H9 (cell line): Measurements from ENCODE around the gene ARFGAP1. TPM values are rescaled to one million over a fixed set of nuclear protein-coding genes. Genes with fewer than 3 reads are reported as not detected.

Experiments
- DNase-seq: peaks from one replicate; pipeline ENCODE4 v3.0.0-alpha.2; 2017
- H2AFZ ChIP-seq: one replicate; pipeline ENCODE4 v1.6.1; 2013; ENCODE audit warnings: mild to moderate bottlenecking, low read length, control low read depth, moderate library complexity
- H2AK5ac ChIP-seq: 2 replicates; pipeline ENCODE4 v1.6.1; 2013; ENCODE audit warnings: low read length, control low read depth, mixed read lengths; ENCODE audit not compliant: insufficient read length
- H2BK120ac ChIP-seq: one replicate; pipeline ENCODE4 v1.6.1; 2013; ENCODE audit warnings: low read depth, mild to moderate bottlenecking, low read length, control low read depth, inconsistent platforms; ENCODE audit not compliant: poor library complexity, severe bottlenecking
- H2BK12ac ChIP-seq: 2 replicates; pipeline ENCODE4 v1.6.1; 2013; ENCODE audit warnings: low read length, control low read depth, mixed read lengths, low read depth; ENCODE audit not compliant: insufficient read length
- H2BK15ac ChIP-seq: 2 replicates; pipeline ENCODE4 v1.6.1; 2013; ENCODE audit warnings: low read depth, low read length, control low read depth
- H2BK20ac ChIP-seq: one replicate; pipeline ENCODE4 v1.6.1; 2013; ENCODE audit warnings: low read depth, mild to moderate bottlenecking, low read length, control low read depth, inconsistent platforms; ENCODE audit not compliant: poor library complexity, severe bottlenecking
- H2BK5ac ChIP-seq: 2 replicates; pipeline ENCODE4 v1.6.1; 2013; ENCODE audit warnings: low read length, control low read depth, mixed read lengths; ENCODE audit not compliant: insufficient read length
- H3K14ac ChIP-seq: 2 replicates; pipeline ENCODE4 v1.6.1; 2013; ENCODE audit warnings: low read length, control low read depth; ENCODE audit not compliant: insufficient read depth
- H3K18ac ChIP-seq: 2 replicates; pipeline ENCODE4 v1.6.1; 2013; ENCODE audit warnings: low read depth, mild to moderate bottlenecking, mixed read lengths, low read length, control low read depth; ENCODE audit not compliant: insufficient read length
- H3K23ac ChIP-seq: 2 replicates; pipeline ENCODE4 v1.6.1; 2013; ENCODE audit warnings: low read length, control low read depth, mixed read lengths, low read depth; ENCODE audit not compliant: insufficient read length
- H3K23me2 ChIP-seq: 2 replicates; pipeline ENCODE4 v1.6.1; 2013; ENCODE audit warnings: low read depth, mild to moderate bottlenecking, mixed read lengths, low read length, control low read depth; ENCODE audit not compliant: insufficient read length, poor library complexity, severe bottlenecking
- H3K27ac ChIP-seq: 2 replicates; pipeline ENCODE4 v1.5.1; 2013; ENCODE audit warnings: low read length, control low read depth, mixed read lengths, low read depth; ENCODE audit not compliant: insufficient read length
- H3K27me3 ChIP-seq: 2 replicates; pipeline ENCODE4 v1.6.1; 2013; ENCODE audit warnings: low read length, control low read depth, inconsistent platforms; ENCODE audit not compliant: insufficient read depth
- H3K4ac ChIP-seq: 2 replicates; pipeline ENCODE4 v1.6.1; 2013; ENCODE audit warnings: low read depth, mild to moderate bottlenecking, control low read depth, inconsistent platforms, low read length, moderate library complexity
- H3K4me1 ChIP-seq: 2 replicates; pipeline ENCODE4 v1.6.1; 2013; ENCODE audit warnings: low read length, control low read depth, inconsistent platforms; ENCODE audit not compliant: insufficient read depth
- H3K4me2 ChIP-seq: 2 replicates; pipeline ENCODE4 v1.6.1; 2013; ENCODE audit warnings: low read length, control low read depth, mixed read lengths; ENCODE audit not compliant: insufficient read length, insufficient read depth
- H3K56ac ChIP-seq: 2 replicates; pipeline ENCODE4 v1.6.1; 2013; ENCODE audit warnings: low read depth, mild to moderate bottlenecking, mixed read lengths, low read length, control low read depth; ENCODE audit not compliant: insufficient read length
- H3K79me1 ChIP-seq: 2 replicates; pipeline ENCODE4 v1.6.1; 2013; ENCODE audit warnings: low read depth, mild to moderate bottlenecking, moderate library complexity, low read length, control low read depth, inconsistent platforms; ENCODE audit not compliant: insufficient read depth, poor library complexity, severe bottlenecking
- H3K79me2 ChIP-seq: 2 replicates; pipeline ENCODE4 v1.6.1; 2013; ENCODE audit warnings: low read length, control low read depth, inconsistent platforms; ENCODE audit not compliant: insufficient read depth
- H3K9ac ChIP-seq: 2 replicates; pipeline ENCODE4 v1.6.1; 2013; ENCODE audit warnings: low read length, control low read depth, mixed read lengths; ENCODE audit not compliant: insufficient read length; ENCODE audit errors: extremely low read depth
- H3K9me3 ChIP-seq: one replicate; pipeline ENCODE4 v1.6.1; 2013; ENCODE audit warnings: low read depth, low read length, inconsistent platforms; ENCODE audit not compliant: control insufficient read depth
- H3T11ph ChIP-seq: one replicate; pipeline ENCODE4 v1.6.1; 2013; ENCODE audit warnings: mild to moderate bottlenecking, low read length, control low read depth, inconsistent platforms
- H4K20me1 ChIP-seq: one replicate; pipeline ENCODE4 v1.6.1; 2013; ENCODE audit not compliant: control insufficient read depth, insufficient read length, insufficient read depth
- H4K5ac ChIP-seq: 2 replicates; pipeline ENCODE4 v1.6.1; 2013; ENCODE audit warnings: low read depth, mild to moderate bottlenecking, mixed read lengths, low read length, control low read depth; ENCODE audit not compliant: insufficient read length
- H4K8ac ChIP-seq: replicated peaks from 2 replicates; pipeline ENCODE4 v1.6.1; 2013; ENCODE audit warnings: low read length, control low read depth, mixed read lengths, low read depth; ENCODE audit not compliant: insufficient read length
- H4K91ac ChIP-seq: 2 replicates; pipeline ENCODE4 v1.6.1; 2013; ENCODE audit warnings: low read depth, mild to moderate bottlenecking, moderate library complexity, mixed read lengths, low read length, control low read depth; ENCODE audit not compliant: insufficient read length
- H3K27ac Mint-ChIP-seq, 3 experiments: 2 replicates in 2 of 3; 3 replicates in 1 of 3; pipeline ENCODE4 v1.8.0; 2020 to 2021; ENCODE audit warnings: mixed read lengths in 3 of 3, mild to moderate bottlenecking in 1 of 3, moderate library complexity in 1 of 3
- H3K27me3 Mint-ChIP-seq: 2 replicates; pipeline ENCODE4 v1.8.0; 2021; ENCODE audit warnings: low read depth, mild to moderate bottlenecking, moderate library complexity, mixed read lengths
- H3K36me3 Mint-ChIP-seq, 3 experiments: 2 replicates in 2 of 3; 3 replicates in 1 of 3; pipeline ENCODE4 v1.8.0; 2020 to 2021; ENCODE audit warnings: low read depth in 3 of 3, mixed read lengths in 3 of 3; ENCODE audit not compliant: insufficient read depth in 1 of 3
- H3K4me1 Mint-ChIP-seq, 2 experiments: 2 replicates each; pipeline ENCODE4 v1.8.0; 2020; ENCODE audit warnings: mixed read lengths in 2 of 2
- H3K4me3 Mint-ChIP-seq, 2 experiments: 2 replicates in 1 of 2; 3 replicates in 1 of 2; pipeline ENCODE4 v1.8.0; 2020 to 2021; ENCODE audit warnings: mild to moderate bottlenecking in 2 of 2, mixed read lengths in 2 of 2, moderate library complexity in 1 of 2
- H3K9me3 Mint-ChIP-seq, 2 experiments: 2 replicates in 1 of 2; 3 replicates in 1 of 2; pipeline ENCODE4 v1.8.0; 2020; ENCODE audit warnings: mild to moderate bottlenecking in 2 of 2, mixed read lengths in 2 of 2, moderate library complexity in 1 of 2
- CTCF ChIP-seq: fragments of 200-600 bp; sonication (generic); conservative IDR thresholded peaks from 3 replicates; pipeline ENCODE4 v1.8.0; 2021; ENCODE audit warnings: antibody characterized with exemption, mild to moderate bottlenecking
- WGBS: extraction: QIAGEN DNeasy Blood & Tissue Kit; methylation state at CpG from one replicate; pipeline ENCODE4 v1.1.7; 2013; ENCODE audit warnings: missing lambda C conversion rate, low lambda C conversion rate, mixed read lengths; ENCODE audit not compliant: insufficient read length; ENCODE audit errors: extremely low coverage; 5-methylcytosine and 5-hydroxymethylcytosine counted together
- total RNA-seq: library from RNA; stranded (reverse); gene quantifications from 2 replicates; pipeline ENCODE4 v1.2.1, GENCODE V29; 2021

The ARFGAP1 gene
- total RNA-seq, 1 experiment from 2014 or later = 114 TPM

DNA sequence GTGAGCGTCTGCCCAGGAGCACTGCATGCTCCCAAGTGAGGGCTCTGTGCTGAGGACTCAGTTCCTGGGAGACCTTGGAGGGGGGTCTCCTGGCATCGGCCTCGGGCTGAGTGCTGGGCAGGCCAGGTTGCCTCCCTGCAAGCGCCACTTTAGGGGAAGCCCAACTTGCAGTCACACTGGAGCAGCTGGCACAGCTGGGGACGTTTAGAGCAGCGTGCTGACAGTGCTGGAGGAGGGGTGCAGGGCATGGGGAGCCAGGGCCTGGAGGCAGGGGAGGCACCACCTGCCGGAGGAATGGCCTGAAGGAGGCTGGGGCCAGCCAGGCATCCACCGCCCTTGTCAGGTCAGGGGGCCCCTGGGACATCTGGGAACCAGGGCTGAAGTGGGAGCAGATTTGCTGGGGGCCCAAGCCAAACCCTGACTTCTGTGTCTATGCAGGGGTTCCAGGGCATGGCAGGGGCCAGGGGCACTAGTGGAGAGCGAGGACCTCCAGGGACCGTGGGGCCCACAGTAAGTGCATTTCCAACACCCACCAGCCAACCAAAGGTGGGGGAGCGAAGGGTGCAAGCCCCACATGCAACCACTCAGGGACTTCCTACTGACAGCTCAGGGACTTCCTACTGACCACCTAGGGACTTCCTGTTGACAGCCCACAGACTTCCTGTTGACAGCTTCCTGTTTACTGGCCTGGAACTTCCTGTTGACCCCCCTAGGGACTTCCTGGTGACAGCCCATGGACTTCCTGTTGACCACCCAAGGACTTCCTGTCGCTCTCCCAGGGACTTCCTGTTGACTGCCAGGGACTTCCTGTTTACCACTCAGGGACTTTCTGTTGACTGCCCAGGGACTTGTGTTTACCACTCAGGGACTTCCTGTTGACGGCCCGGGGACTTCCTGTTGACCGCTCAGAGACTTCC, 54.0 kb downstream of the ARFGAP1 start:
- no peak overlapping the region for H2AK5ac ChIP-seq
- no peak overlapping the region; the same call in 1 of the 2 replicates for H3K14ac ChIP-seq
- H3K27me3 Mint-ChIP-seq = peaks cover 7% of the 10 kb centered on the region
- H2AFZ ChIP-seq = no peak overlapping the region
- no peak overlapping the region for H3K4me2 ChIP-seq
- no peak overlapping the region for H3T11ph ChIP-seq
- no peak overlapping the region for H2BK15ac ChIP-seq
- H2BK20ac ChIP-seq = no peak overlapping the region
- no peak overlapping the region for H3K4ac ChIP-seq
- H4K8ac ChIP-seq = no peak overlapping the region
- H3K79me2 ChIP-seq = no peaks in the 10 kb centered on the region
- H3K23ac ChIP-seq = no peak overlapping the region
- no peak overlapping the region for H3K18ac ChIP-seq
- no CpG with 5 or more reads among the region's 15 CpGs for WGBS
- no peak overlapping the region for H2BK5ac ChIP-seq
- no peak overlapping the region for H3K9ac ChIP-seq
- H3K36me3 Mint-ChIP-seq = peaks cover 0 to 2% (median 1%) of the 10 kb centered on the region in 3 experiments; a peak in 4 of 7 replicates
- no peak overlapping the region for H4K5ac ChIP-seq
- no peaks in the 10 kb centered on the region for H3K79me1 ChIP-seq
- H4K91ac ChIP-seq = no peak overlapping the region
- no peak overlapping the region for H3K27ac ChIP-seq
- H3K27ac Mint-ChIP-seq = no peak overlapping the region; a peak in 1 of 7 replicates
- peaks cover 2% of the 10 kb centered on the region in 2 experiments for H3K9me3 Mint-ChIP-seq
- no peak for TF ChIP-seq CTCF
- H2BK120ac ChIP-seq = no peak overlapping the region
- DNase-seq = no peak
- peaks cover 0 to 14% of the 10 kb centered on the region in 2 experiments; a peak in 3 of 4 replicates for H3K4me1 Mint-ChIP-seq
- no peaks in the 10 kb centered on the region for H3K4me1 ChIP-seq
- H4K20me1 ChIP-seq = no peaks in the 10 kb centered on the region
- no peaks in the 10 kb centered on the region for H3K9me3 ChIP-seq
- no peak overlapping the region for H3K4me3 Mint-ChIP-seq
- no peak overlapping the region for H2BK12ac ChIP-seq
- no peaks in the 10 kb centered on the region for H3K27me3 ChIP-seq
- no peaks in the 10 kb centered on the region for H3K23me2 ChIP-seq
- no peak overlapping the region for H3K56ac ChIP-seq
